ENCODE results near the gene SVOPL.

- TF ChIP-seq CTCF (IDR thresholded peaks at IDR 0.05): no peak
- no peak for TF ChIP-seq POLR2A (IDR thresholded peaks at IDR 0.05)
- no peak for TF ChIP-seq POLR2AphosphoS5 (IDR thresholded peaks at IDR 0.05)
Measured at GRCh38 chr7:138570715-138571114, 130.4 kb downstream of the SVOPL start.

Measured in breast epithelium (tissue), 3 donors.